Activated naive CD8-positive, alpha-beta T cell treated with anti-CD3 and anti-CD28 coated beads, Interleukin-2, amount 50 U/mL, for 16 hours (primary cell): ENCODE data around the gene PHF5A.

Experiments used
- DNase-seq: peaks from one replicate; pipeline ENCODE4 v3.0.0-alpha.2; 2020; ENCODE audit warnings: low read depth, low spot score

The PHF5A gene

DNA sequence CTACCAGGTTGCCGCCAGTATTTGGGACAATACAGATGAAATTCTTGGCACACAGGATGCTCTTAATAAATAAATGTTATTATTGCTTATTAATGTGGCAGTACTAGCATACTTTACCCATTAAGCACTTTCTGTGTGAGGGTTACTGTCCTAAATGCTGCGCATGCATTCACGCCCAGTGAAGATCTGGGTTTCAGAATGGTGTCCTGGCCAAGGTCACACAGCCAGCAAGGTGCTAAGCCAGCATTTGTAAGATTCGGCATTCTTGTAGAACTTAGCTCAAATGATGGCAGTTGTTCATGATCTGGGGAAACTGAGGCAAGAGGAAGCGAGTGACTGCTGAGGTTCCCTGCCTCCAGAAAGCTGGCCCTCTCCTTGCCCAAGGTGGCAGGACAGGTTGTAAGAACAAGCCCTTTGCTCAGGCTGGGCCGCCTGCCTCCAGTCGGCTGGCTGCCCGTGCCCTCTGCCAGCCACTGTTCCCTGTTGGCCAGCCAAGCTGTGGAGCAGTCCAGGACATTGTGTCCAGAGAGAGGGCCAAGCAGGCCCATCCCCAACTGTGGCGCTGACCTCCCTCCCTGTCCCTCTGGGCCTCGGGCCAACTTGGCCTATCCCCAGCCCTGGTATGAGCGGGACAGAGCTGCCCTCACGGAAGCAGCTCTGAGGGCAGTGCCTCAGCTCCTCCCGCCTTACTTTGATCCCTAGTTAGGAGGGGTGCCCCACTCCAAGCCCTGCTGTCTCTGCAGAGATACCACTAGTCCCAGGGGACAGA lies 50.7 kb downstream of the PHF5A start:
- no peak for DNase-seq

DNA sequence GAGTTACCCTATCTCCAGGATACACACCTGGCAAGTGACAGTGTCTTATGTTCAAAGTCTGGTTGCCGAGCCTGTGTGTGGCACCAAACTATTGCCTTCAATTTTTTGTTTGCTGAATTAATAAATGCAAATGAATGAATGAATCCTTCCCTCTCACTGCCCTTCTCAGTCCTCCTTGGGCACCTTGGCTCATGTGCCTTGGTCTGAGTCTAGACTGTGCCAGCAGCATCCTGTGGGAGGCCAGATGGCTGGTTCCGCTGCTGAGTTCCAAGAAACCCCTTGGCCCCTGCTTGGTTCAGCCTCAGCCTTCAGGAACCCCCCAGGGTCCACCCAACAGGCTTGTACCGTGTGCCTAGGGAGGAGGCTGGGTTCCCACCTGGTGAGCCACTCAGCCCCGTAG lies 52.9 kb downstream of the PHF5A start:
- no peak for DNase-seq

GRCh38 chr22:41411021-41411851 lies 57.3 kb downstream of the PHF5A start:
- DNase-seq = no peak

DNA sequence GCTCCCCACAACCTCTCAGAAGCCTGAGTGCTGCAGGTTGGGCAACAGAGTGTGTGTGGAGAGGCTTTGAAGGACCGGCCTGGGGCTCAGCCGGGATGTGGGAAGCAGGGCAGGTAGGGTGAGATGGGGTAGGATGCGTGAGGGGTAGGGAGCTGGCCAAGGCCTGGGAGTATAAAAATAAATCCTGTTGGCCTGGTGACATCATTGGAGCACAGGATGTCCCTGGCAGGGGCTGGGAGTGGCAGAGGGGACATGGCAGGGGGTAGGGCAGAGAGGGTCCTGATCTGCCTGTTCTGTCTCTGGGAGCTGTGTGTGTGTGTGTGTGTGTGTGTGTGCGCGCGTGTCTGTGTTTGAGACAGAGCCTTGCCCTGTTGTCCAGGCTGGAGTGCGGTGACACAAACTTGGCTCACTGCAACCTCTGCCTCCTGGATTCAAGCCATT lies 58.2 kb downstream of the PHF5A start:
- DNase-seq = no peak
